Neuron (in vitro differentiated cells): ENCODE results near the gene FAM120A.

ENCODE experiments used
- H2AFZ ChIP-seq: one replicate; pipeline ENCODE4 v1.6.1; 2013; ENCODE audit warnings: low read depth, mild to moderate bottlenecking, inconsistent platforms, low read length, moderate library complexity
- H3K27me3 ChIP-seq: one replicate; pipeline ENCODE4 v1.6.1; 2013; ENCODE audit warnings: low read length; ENCODE audit not compliant: insufficient read depth
- H3K36me3 ChIP-seq: one replicate; pipeline ENCODE4 v1.6.1; 2013; ENCODE audit warnings: low read length; ENCODE audit not compliant: insufficient read depth
- H3K4me1 ChIP-seq: one replicate; pipeline ENCODE4 v1.6.1; 2013; ENCODE audit warnings: low read length; ENCODE audit not compliant: insufficient read depth
- H3K4me3 ChIP-seq: 2 replicates; pipeline ENCODE4 v1.5.1; 2013; ENCODE audit warnings: mild to moderate bottlenecking, low read length, moderate library complexity
- H3K9me3 ChIP-seq: one replicate; pipeline ENCODE4 v1.6.1; 2013; ENCODE audit warnings: low read length

FAM120A gene

GRCh38 chr9:93587651-93588347 is 136.3 kb downstream of the FAM120A start:
- no peaks in the 10 kb centered on the region for H3K27me3 ChIP-seq
- no peak overlapping the region for H3K4me3 ChIP-seq
- peaks cover 15% of the 10 kb centered on the region for H3K9me3 ChIP-seq
- H3K4me1 ChIP-seq: peaks cover 20% of the 10 kb centered on the region
- H3K36me3 ChIP-seq: no peaks in the 10 kb centered on the region
- H2AFZ ChIP-seq: no peak overlapping the region

- no peak overlapping the region for H3K4me3 ChIP-seq
- peaks cover 12% of the 10 kb centered on the region for H3K9me3 ChIP-seq
- no peaks in the 10 kb centered on the region for H3K36me3 ChIP-seq
- H3K27me3 ChIP-seq: no peaks in the 10 kb centered on the region
- no peak overlapping the region for H2AFZ ChIP-seq
- peaks cover 20% of the 10 kb centered on the region for H3K4me1 ChIP-seq
These were observed 137.4 kb downstream of the FAM120A start for GRCh38 chr9:93588641-93589609.

- Histone ChIP-seq H3K27me3 (no peaks in the 10 kb centered on the region), H3K4me1 (peaks cover 20% of the 10 kb centered on the region), H3K36me3 (no peaks in the 10 kb centered on the region), H2AFZ (no peak overlapping the region), H3K4me3 (no peak overlapping the region), H3K9me3 (peaks cover 10% of the 10 kb centered on the region)
These were observed 138.2 kb downstream of the FAM120A start for GRCh38 chr9:93589688-93590087.

- H3K4me3 ChIP-seq: no peak overlapping the region
- H3K4me1 ChIP-seq: peaks cover 20% of the 10 kb centered on the region
- no peak overlapping the region for H2AFZ ChIP-seq
These were observed 139.2 kb downstream of the FAM120A start for GRCh38 chr9:93590609-93591234.

GRCh38 chr9:93591301-93592007 is 140.0 kb downstream of the FAM120A start:
- H3K36me3 ChIP-seq: no peaks in the 10 kb centered on the region
- no peak overlapping the region for H3K4me3 ChIP-seq
- H3K27me3 ChIP-seq: no peaks in the 10 kb centered on the region
- no peaks in the 10 kb centered on the region for H3K9me3 ChIP-seq
- H2AFZ ChIP-seq: no peak overlapping the region
- H3K4me1 ChIP-seq: peaks cover 20% of the 10 kb centered on the region

More at GRCh38 chr9:93590609-93591234, 139.2 kb downstream of the FAM120A start:
- Histone ChIP-seq H3K27me3 (no peaks in the 10 kb centered on the region), H3K9me3 (peaks cover 2% of the 10 kb centered on the region), H3K36me3 (no peaks in the 10 kb centered on the region)

- Histone ChIP-seq H2AFZ (no peak overlapping the region), H3K27me3 (no peaks in the 10 kb centered on the region), H3K4me1 (peaks cover 20% of the 10 kb centered on the region), H3K36me3 (no peaks in the 10 kb centered on the region), H3K9me3 (no peaks in the 10 kb centered on the region), H3K4me3 (no peak overlapping the region)
These were observed 140.6 kb downstream of the FAM120A start for GRCh38 chr9:93592008-93592642.

GRCh38 chr9:93592643-93593021 is 141.1 kb downstream of the FAM120A start:
- H2AFZ ChIP-seq: no peak overlapping the region
- H3K4me1 ChIP-seq: peaks cover 20% of the 10 kb centered on the region
- H3K36me3 ChIP-seq: no peaks in the 10 kb centered on the region
- H3K9me3 ChIP-seq: no peaks in the 10 kb centered on the region
- H3K4me3 ChIP-seq: no peak overlapping the region
- no peaks in the 10 kb centered on the region for H3K27me3 ChIP-seq

GRCh38 chr9:93593144-93593658 is 141.7 kb downstream of the FAM120A start:
- H3K4me3 ChIP-seq: no peak overlapping the region
- H3K27me3 ChIP-seq: no peaks in the 10 kb centered on the region
- peaks cover 23% of the 10 kb centered on the region for H3K4me1 ChIP-seq
- H3K36me3 ChIP-seq: no peaks in the 10 kb centered on the region
- no peaks in the 10 kb centered on the region for H3K9me3 ChIP-seq
- no peak overlapping the region for H2AFZ ChIP-seq

GRCh38 chr9:93594041-93594756 is 142.7 kb downstream of the FAM120A start:
- peaks cover 24% of the 10 kb centered on the region for H3K4me1 ChIP-seq
- H3K36me3 ChIP-seq: no peaks in the 10 kb centered on the region
- no peaks in the 10 kb centered on the region for H3K9me3 ChIP-seq
- H2AFZ ChIP-seq: no peak overlapping the region
- H3K4me3 ChIP-seq: no peak overlapping the region
- H3K27me3 ChIP-seq: no peaks in the 10 kb centered on the region

GRCh38 chr9:93595461-93595860 is 144.0 kb downstream of the FAM120A start:
- Histone ChIP-seq H3K36me3 (no peaks in the 10 kb centered on the region), H3K27me3 (no peaks in the 10 kb centered on the region), H2AFZ (no peak overlapping the region), H3K4me1 (peaks cover 12% of the 10 kb centered on the region), H3K9me3 (no peaks in the 10 kb centered on the region), H3K4me3 (no peak overlapping the region)

- Histone ChIP-seq H2AFZ (no peak overlapping the region), H3K4me1 (peaks cover 12% of the 10 kb centered on the region), H3K4me3 (no peak overlapping the region), H3K9me3 (no peaks in the 10 kb centered on the region), H3K27me3 (no peaks in the 10 kb centered on the region), H3K36me3 (no peaks in the 10 kb centered on the region)
These were observed 144.4 kb downstream of the FAM120A start for GRCh38 chr9:93595861-93596365.
